EL (cell line): ENCODE results near the gene DYRK4.

Experiments
- DNase-seq: peaks from one replicate; pipeline ENCODE4 v3.0.0-alpha.2; 2016

Gene DYRK4

DNA sequence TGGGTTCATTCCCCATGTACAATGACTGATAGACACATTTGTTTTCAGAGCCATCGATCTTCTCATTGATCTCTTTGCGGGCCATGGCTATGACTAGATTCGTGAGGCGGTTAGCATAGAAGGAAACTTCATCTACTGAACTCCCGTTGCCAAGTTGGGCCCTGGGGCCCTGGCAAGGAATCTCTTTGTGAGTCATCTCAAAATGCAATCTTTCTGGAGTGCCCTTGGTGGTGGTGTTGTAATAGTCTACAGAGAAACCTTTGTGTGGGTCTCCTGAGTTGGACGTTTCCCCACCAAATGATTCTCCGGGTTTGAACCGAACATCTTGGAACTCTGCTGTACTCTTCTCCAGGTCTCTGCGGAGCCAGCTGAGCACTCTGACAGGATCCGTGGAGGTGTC, 66.4 kb downstream of the DYRK4 start:
- DNase-seq, result no peak

DNA sequence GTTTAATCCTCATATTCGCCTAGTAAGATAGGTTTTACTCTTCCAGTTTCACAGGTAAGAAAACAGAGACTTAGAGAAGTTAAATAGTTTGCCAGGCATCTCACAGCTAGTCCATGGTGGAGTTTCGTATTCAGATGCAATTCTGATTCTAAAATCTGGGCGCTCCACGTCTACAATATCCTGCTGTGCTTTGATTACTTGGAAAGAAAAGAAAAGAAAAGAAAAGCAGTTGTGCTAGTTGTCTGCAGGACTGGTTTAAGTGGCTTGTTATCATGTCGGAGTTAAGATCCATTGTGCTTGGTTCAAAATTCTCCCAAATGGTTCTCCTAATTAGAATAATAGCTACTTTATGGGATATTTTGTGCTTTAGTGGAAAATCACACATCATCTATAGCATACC, 68.3 kb downstream of the DYRK4 start:
- no peak for DNase-seq

- DNase-seq, result no peak
Observed at GRCh38 chr12:4643747-4644146, 81.7 kb downstream of the DYRK4 start.

DNA sequence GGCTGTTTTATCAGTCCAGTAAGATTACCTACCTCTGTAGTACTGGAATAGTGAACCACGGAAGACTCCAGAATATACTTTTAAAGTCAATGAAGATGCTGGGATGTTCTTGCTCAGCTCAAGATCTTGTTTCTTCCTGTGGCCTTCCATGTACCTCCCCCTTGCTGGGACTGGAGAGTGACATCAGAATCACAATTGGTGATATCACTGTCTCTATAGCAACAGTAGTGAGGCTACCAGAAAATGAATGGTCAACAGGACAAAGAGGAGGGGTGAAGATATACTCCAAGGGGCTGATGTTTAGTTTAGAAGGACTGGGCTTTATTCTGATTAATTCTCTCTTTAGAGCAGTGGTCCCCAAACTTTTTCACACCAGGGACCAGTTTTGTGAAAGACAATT, 83.0 kb downstream of the DYRK4 start:
- no peak for DNase-seq

GRCh38 chr12:4648104-4648500, 86.1 kb downstream of the DYRK4 start:
- no peak for DNase-seq

DNA sequence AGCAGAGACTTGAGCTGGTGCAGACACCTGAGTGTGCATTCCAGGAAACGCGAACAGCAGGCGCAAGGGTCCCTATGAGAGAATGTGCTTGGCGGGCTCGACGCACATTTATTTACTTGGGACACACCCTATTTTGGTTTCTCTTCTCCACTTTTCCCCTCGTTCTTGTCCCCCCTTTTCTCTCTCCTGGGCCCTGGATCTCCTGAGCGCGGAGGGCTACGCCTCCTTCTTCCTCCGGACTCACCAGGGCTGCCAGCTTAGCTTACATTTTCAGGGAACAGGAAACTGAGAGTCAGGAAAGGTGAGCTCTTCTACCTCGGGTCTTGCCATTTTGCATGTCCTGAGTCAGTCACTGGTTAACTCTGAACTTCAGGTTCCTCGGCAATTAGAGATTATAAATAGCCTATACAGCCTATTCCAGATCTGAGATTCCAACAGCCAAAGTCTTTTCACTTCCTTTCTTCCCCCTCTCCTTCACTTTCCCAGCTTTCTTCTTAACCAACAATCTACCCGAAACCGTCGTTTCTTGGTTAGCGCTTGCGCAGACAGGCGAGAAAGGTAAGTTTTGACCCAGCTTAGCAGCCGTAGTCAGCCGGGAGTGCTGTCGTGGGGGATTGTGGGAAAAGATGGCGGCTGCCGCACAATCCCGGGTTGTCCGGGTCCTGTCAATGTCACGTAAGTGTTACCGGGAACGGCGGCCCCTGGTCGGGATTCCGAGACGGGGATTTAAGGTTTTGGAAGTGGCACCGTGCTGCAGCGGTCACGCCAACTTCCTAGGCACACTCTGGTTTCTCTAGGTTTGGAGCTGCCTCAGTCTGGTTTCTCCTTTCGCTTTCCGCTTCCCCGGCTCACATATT, 86.7 kb downstream of the DYRK4 start, which contains the start of the genes AKAP3 and NDUFA9:
TSS of gene AKAP3 (minus strand) at position 551 of the 857 bp plus-strand sequence. CDS start 10,855 bp downstream, outside the sequence.
TSS of gene NDUFA9 (plus strand) at position 614 of the 857 bp plus-strand sequence. CDS start at position 627, 13 bp downstream.
- DNase-seq, result peak; percentile 82

DNA sequence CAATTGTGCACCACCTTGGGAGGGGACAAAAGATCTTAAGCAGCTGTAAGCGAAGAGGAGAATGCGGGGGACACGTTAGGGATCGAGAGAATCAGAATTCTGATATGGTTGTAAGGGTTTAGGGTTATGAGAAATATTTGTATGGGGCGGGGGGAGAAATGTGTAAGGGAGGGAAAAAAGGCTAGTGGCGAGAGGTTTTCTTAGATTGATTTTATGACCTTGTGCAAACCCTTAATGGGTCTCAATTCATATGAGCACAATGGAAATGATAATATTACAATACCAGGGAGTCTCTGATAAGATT, 87.3 kb downstream of the DYRK4 start:
- DNase-seq, result no peak

DNA sequence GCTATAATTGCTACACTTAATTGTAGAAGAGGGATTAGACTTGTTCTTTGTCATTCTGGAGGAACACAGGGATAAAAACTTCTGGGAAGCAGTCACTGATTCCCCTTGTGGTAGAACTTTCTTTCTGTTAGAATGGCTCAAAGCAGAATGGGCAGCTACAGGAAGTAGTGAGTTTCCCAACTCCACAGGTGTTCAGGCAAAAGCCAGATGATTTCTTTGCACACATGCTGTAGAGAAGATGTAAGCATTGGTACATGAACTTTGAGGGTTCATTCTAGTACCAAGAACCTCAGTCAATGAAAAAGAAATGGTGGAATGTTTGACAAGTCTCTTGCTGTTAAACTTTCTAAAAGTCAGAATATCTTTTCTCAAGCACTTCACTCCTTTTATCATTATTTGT, 91.2 kb downstream of the DYRK4 start:
- no peak for DNase-seq

GRCh38 chr12:4653691-4654090, 91.7 kb downstream of the DYRK4 start:
- DNase-seq, result no peak
